Eye (tissue), 1 donor: ENCODE data around the gene BMF.

Source experiments
- DNase-seq: peaks from one replicate; pipeline ENCODE4 v3.0.0-alpha.2; 2015

BMF gene

DNA sequence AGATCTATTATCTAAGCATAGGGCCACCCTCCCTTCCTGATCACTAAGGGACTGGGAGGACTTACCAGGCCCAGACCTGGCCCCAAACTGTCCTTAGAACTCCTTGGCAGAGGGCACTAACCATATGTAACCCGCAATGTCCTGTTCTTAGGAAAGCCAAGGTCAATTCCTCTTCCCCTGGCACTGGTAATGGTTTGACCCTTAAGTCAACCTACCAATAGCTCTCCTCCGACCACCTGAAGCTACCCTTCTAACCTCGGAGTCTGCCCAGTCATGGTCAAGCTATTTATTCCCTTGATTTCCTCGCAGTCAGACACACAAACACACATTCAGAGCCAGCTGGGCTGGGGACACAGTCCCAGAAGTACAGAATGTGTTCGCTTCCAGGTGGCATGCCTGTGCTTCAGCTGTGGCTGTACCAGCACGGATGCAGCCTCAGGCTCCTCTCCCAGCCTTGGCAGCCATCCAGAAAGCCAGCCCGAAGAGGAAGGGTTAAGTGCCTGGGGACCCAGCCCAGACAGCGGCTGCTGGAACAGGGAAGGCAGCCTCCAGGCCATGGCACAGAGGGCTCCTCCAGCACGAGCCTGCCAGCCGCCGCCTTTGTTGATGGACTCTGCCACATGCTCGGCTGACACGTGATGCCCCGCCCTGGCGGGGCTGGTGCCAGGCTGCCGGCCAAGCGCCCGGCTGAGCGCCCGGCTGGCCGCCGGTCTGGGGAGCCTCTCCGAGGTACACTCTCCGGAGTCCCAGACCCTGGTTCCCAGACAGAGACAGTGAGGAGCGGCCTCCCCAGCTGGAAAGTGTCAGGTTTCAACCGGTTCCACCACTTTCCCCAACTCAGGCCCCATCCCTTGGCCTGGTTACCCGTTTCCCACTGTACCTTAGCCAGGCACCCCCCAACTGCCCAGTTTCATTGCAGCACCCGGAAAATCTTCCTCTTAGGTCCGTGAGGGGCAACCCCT lies 5.5 kb downstream of the BMF start:
- peak; percentile 86 for DNase-seq

DNA sequence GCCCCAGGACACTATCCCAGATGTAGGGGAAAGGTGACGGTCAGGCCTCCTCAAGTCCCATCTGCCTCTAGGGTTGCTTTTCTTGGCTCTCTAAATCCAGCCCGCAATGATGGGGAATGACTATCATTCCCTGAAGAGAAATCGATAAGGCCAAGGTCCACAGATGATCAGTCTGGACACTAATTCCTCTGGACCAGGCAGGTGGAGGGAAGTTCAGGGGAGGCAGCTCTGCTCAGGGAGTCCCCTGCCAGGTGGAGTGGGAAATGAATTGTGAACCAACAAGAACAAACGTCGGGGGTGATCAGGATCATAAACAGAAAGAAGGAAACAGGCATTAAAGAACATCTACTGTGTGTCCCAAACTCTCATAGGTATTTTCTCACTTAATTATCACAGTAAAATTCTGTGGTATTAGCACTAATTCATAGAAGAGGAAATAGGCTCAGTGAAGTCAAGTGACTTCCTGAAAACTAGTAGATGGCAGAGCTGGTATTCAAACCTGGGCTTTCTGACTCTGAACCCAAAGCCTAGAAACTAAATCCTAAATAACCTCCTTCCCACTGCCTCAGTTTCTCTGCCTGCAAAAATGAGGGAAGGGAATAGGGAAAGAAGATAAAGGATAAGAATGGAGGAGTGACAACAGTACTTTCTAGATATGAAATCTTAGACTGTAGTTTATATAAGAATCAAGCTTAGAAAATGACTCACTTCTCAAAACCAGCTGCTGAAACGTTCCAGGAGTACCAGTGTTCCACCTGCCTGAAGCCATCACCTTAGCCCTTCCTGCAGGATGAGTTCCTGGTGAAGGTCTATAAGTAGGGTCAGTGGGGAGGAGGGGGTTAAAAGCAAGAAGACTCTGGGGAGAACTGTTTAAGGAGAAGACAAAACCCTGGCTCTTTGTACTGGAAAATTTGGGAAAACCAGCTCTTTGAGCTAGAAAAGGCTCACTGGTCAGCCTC lies 7.5 kb downstream of the BMF start:
- DNase-seq, result no peak

- DNase-seq, result no peak
Measured at GRCh38 chr15:40100123-40100946, 8.3 kb downstream of the BMF start.

GRCh38 chr15:40098489-40099261 lies 10.0 kb downstream of the BMF start:
- peak; percentile 88 for DNase-seq

DNA sequence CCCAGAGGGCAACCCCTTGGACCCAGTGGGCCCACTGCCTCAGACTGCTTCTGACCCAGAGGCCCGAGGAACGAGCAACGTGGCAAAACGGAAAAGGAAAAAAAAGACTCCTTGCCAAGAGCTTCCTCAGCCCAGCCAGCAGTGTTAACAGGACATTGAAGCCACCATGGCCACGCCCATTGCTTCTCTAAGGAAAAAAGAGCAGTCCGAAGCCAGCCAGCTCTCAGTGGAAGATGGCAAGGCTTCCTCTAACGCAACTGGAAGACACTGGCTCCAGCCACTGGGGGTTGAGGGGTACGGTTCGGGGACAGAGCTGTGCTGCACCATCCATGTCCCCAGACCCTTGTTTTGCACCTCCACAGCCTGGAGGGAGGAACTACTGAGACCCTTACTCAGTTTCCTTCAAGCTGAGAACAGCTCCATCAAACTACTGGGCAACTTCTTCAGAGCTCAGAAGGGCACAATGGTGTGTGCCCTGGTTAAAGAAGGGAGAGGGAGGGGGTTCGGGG lies 10.7 kb downstream of the BMF start:
- no peak for DNase-seq

- no peak for DNase-seq
Measured at GRCh38 chr15:40097096-40097967, 11.3 kb downstream of the BMF start.

DNA sequence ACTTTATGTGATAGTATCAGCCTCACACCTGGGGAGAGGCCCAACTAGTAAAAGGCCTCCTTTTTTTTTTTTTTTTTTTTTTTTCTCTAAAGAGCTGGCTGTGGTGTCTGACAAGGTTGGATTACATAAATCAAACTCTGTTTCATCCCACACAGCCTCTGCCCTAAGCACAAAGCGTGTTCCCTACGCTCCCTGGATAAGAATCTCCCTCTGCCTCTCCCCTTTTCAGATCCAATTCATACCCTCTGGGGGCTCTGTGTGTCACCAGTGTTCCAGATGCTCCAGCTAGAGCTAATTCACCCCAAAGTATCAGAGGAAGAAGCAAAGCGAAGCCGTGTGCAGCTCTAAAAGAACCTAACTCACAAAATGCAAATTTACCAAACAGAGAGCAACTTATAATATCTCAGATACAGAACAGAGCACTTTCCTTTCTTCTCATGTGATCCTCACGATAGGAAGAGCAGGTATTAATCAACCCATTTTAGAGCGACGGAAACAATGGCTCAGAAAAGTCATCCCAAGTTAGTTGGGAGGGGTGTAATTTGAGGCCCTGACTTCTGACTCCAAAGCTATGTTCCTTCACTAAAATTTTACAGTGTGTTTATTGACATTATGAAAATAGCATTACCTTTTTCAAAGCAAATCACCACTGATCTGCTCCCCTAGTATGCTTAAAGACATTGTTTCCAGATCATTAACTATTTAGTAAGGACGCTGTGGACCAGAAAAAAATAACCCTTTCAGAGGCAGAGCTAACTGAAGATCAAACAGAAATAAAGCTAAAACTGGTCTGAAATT lies 12.4 kb downstream of the BMF start:
- peak; percentile 59 for DNase-seq

DNA sequence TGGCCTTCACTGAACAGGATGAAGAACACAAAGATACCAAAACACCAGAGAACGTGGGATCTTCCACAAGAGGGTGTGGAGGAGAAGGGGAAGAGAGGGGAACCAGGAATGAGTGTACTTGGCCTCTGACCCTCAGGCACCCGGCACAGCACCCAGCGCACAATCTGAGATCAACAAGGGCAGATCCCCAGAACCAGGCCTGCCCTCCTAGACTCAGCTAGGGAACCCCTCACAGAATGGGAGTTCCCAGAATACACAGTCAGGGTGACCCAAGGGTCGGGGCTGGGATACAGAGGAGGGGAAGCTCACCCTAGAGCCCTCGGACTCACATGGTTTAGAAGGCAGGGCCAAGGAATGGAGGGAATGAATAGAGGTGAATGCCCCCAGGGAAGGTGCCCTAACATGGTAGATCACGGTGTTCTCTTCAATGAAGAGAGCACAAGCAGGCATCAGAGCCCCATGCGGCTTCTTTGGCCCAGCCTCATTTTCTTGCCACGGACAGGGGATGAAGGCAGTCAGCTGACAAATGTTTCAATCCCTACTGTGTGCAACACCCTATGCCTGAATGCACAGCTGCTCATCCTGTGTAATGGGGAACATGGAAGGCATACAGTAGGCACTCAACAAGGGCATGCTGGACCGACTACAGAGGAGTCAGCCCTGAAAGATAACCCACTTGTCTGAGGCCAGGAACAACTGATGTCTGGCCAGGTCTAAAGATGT lies 13.1 kb downstream of the BMF start:
- DNase-seq, result no peak

DNA sequence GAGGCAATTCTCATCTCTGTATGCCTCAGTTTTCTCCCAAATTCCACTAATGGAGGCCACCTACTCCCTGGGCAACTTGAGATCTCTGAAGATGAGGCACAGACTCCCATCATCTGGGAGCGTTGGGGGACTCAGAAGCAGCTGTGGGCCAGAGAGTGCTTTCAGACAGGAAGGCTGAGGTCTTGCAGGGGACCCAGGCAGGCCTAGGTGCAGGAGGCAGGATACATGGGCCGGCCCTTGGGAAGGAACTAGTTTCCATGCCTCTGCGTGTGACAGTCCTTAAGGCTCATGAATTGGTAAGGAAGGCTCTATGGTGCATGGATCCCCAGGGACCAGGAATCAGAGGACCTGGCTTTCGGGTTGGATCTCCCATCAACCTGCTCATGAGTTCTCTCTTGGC lies 14.5 kb downstream of the BMF start:
- no peak for DNase-seq

DNA sequence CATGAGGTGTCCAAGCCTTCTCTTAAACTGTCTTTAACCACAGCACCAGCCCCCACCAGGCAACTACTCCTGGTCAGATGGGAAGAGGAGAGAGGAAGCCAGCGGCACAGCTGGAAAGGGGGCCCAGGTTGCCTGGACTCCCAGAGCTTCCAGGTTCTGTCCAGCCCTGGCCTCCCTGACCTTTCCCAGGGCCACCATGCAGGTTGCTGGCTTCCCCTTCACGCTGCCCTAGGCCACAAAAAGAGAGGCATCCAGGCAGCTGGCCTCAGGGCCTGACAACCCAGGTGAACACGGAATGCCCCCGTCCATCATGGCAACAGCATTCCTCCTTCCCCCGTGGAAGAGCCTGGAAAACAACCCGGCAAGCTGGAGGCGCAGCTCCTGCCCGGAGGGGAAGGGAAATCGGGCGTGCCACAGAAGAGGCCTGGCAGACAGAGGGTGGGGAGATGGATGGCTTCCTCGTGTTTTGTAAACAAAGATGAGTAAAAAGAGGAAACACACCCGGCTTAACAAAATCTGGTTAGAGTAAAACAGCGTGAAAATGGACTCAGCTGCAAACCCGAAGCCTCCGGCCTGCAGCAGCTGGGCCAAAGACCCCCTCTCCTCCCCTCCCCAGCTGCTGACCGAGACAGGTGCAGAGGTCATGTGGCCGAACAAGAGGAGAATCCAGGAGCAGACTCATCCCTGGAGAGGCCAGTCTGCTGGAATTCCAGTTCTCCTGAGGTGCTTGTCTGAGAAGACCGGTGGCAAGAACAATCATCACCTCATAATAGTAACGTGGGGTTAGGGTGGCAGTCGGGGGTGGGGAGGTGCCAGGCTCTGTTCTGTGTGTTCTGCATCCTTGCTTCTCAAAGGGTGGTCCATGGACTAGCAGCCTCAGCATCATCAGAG lies 15.5 kb downstream of the BMF start:
- DNase-seq, result peak; percentile 68

DNA sequence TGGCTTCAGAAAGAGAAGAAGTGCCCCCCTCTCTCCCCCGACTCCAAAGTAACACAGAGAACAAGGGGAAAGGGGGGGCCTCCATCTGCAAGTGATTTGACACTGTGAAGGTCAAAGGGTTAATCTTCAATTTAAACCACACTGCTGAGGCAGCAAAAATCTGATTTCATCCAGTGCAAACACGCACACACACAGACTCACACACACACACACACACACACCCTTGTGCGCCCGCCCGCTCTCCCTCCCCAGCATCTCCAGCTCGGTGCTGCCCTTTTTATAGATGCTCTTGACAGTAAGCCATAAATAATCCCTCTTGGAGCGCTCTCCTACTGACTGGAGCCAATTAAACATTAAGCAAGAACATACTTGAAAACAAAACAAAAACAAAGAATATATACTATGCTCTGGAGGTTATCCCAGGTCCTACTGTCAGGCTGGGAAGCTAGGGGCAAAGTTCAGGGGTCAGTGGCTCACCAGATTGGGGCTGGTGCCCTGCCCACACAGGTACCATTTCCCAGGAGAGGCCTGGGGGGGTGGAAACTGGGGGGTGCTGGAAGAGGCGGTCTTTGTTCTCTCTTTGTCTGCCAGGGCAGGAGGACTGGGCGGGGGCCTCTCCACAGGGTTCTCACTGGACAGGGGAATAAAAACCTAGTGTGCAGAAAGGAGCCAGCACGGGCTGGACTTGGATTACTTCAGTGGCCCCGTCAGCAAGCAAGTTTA lies 16.3 kb downstream of the BMF start:
- peak; percentile 96 for DNase-seq

GRCh38 chr15:40091861-40092255 lies 16.8 kb downstream of the BMF start:
- DNase-seq, result no peak

DNA sequence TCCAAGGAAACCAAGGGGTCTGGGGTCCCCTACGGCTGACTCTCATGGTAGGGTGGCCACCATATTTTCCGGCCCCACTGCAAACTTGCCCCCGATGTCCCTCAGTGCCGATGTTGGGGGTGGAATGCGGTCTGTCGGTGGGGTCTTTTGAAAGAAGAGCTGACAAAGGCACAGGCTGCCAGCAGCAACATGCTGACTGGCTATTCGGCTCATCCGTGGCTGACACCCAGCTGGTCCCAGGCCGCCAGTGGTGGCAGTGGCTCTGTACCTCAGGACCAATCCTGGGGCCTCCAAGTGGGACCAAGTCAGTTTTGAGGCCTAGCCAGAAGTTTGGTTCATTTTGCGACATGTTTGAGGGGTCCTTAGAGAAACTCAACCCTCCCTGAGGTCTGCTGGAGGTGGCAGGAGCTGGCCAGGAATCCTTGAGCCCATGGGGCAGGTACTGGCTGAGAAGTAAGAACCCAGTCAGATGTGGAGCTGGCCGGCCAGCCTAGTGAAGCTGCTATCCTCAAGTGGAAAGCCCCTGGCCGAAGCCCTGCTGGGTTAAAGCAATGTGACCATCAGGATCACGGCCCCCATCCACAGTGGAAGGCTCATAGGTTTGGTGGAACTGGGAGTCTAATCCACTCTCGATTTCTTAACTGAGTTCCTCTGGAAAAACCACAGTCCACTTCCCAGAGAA lies 17.8 kb downstream of the BMF start:
- DNase-seq, result no peak

GRCh38 chr15:40088929-40089755 lies 19.5 kb downstream of the BMF start:
- peak; percentile 63 for DNase-seq
